G401 (cell line): ENCODE results near the gene CHIT1. TPM values are rescaled to one million over a fixed set of nuclear protein-coding genes. Genes with fewer than 3 reads are reported as not detected.
A peak's percentile ranks its signal among the peaks of the same experiment; 100 is the strongest.

Experiments
- DNase-seq: peaks from one replicate; pipeline ENCODE4 v3.0.0-alpha.2; 2015; ENCODE audit warnings: low spot score
- in situ Hi-C: cut with HindIII; loops from 2 replicates; pipeline ENCODE4 v1.10.0; 2016; ENCODE audit warnings: low sequenced_read_pairs, mixed read lengths
- total RNA-seq: library from RNA; depleted of rRNA; stranded (reverse); fragments of >200 nt; shearing (Covaris generic); gene quantifications from 2 replicates; pipeline ENCODE4 v1.2.3, GENCODE V29; 2014

Gene CHIT1
- total RNA-seq, 1 experiment from 2014 or later: not detected

GRCh38 chr1:203181586-203182386, 47.7 kb downstream of the CHIT1 start:
- DNase-seq: no peak
- in situ Hi-C loops: no loop called here

- in situ Hi-C loops: no loop called here
- DNase-seq: no peak
Measured at GRCh38 chr1:203180611-203181330, 48.7 kb downstream of the CHIT1 start.

- no peak for DNase-seq
- in situ Hi-C loops: no loop called here
Measured at GRCh38 chr1:203179667-203180005, 49.8 kb downstream of the CHIT1 start.

GRCh38 chr1:203178821-203179666, 50.4 kb downstream of the CHIT1 start:
- DNase-seq: peak; percentile 30
- in situ Hi-C loops: no loop called here

- DNase-seq: no peak
- in situ Hi-C loops: no loop called here
Measured at GRCh38 chr1:203178083-203178482, 51.4 kb downstream of the CHIT1 start.

GRCh38 chr1:203177470-203178039, 51.9 kb downstream of the CHIT1 start:
- DNase-seq: no peak
- in situ Hi-C loops: no loop called here

GRCh38 chr1:203177036-203177405, 52.5 kb downstream of the CHIT1 start:
- DNase-seq: no peak
- in situ Hi-C loops: no loop called here

GRCh38 chr1:203176273-203177035, 53.0 kb downstream of the CHIT1 start:
- no peak for DNase-seq
- in situ Hi-C loops: no loop called here

GRCh38 chr1:203175827-203176241, 53.6 kb downstream of the CHIT1 start:
- in situ Hi-C loops: no loop called here
- no peak for DNase-seq

- in situ Hi-C loops: no loop called here
- DNase-seq: no peak
Measured at GRCh38 chr1:203175237-203175826, 54.1 kb downstream of the CHIT1 start, which contains the start of gene MYBPH. TSS of gene MYBPH (minus strand) at chr1:203175826. CDS start at chr1:203175755, 71 bp downstream.

- in situ Hi-C loops: no loop called here
- DNase-seq: no peak
Measured at GRCh38 chr1:203174324-203174985, 55.0 kb downstream of the CHIT1 start.

GRCh38 chr1:203173566-203173965, 55.9 kb downstream of the CHIT1 start:
- in situ Hi-C loops: no loop called here
- no peak for DNase-seq

GRCh38 chr1:203173011-203173555, 56.4 kb downstream of the CHIT1 start:
- DNase-seq: no peak
- in situ Hi-C loops: no loop called here

GRCh38 chr1:203172184-203173010, 57.1 kb downstream of the CHIT1 start:
- peak; percentile 61 for DNase-seq
- in situ Hi-C loops: no loop called here

GRCh38 chr1:203171341-203172183, 57.9 kb downstream of the CHIT1 start:
- DNase-seq: no peak
- in situ Hi-C loops: no loop called here
